ENCODE data around the gene BFSP1.

DNA sequence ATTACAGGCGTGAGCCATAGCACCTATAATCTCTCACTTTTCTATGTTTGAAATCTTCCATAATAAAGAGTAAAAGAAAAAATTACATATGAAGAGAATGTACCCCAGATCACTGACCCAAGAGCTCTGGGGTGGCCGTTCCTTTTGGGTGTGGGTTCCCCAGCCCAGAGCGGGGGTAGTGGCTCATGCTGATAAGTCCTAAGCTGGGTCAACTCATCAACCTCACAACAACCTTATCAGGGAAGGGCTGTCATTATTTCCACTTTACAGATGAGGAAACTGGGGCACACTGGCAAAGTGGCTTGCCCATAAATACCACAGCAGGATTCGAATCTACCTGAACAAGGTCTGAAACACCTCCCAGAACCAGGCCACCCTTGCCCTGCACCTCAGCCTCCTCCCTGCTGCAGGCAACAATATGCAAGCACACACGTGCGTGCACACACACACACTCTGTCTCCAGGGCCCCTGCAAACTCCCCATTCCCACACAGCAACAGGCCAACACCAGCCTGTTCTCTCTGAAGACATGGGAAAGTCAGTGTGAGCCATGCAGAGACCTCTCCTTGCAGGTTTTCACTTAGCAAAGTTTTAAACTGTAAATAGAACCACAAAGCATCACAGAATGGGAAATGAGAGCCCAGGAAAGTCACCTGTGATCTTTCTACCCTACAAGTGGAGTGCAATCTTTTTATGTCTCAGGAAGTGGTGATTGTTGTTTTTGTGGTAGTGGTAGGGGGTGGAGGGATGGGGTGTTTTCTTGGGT, 27.7 kb downstream of the BFSP1 start:
- TF ChIP-seq, protein P1, sequence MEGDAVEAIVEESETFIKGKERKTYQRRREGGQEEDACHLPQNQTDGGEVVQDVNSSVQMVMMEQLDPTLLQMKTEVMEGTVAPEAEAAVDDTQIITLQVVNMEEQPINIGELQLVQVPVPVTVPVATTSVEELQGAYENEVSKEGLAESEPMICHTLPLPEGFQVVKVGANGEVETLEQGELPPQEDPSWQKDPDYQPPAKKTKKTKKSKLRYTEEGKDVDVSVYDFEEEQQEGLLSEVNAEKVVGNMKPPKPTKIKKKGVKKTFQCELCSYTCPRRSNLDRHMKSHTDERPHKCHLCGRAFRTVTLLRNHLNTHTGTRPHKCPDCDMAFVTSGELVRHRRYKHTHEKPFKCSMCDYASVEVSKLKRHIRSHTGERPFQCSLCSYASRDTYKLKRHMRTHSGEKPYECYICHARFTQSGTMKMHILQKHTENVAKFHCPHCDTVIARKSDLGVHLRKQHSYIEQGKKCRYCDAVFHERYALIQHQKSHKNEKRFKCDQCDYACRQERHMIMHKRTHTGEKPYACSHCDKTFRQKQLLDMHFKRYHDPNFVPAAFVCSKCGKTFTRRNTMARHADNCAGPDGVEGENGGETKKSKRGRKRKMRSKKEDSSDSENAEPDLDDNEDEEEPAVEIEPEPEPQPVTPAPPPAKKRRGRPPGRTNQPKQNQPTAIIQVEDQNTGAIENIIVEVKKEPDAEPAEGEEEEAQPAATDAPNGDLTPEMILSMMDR (conservative IDR thresholded peaks at IDR 0.05 in 1 of 2, IDR thresholded peaks at IDR 0.05 in 1 of 2; ENCODE audit: low read depth in 1 of 2, low read length in 2 of 2), result no peak
- TF ChIP-seq EZH2 (IDR thresholded peaks at IDR 0.05; ENCODE audit: low read length, missing control alignments), result no peak

Measured in fibroblast of lung (primary cell).